GM18526 (cell line): Measurements from ENCODE around the gene HOOK1.

Experiments used
- POLR2A ChIP-seq: IDR thresholded peaks from 3 replicates; pipeline ENCODE4 v1.6.1; 2011; ENCODE audit not compliant: insufficient read length; ENCODE audit errors: extremely low read depth

Gene HOOK1

GRCh38 chr1:59804301-59804700, 10.4 kb upstream of the HOOK1 start:
- TF ChIP-seq POLR2A = no peak

- TF ChIP-seq POLR2A = no peak
These were observed 9.2 kb upstream of the HOOK1 start for GRCh38 chr1:59805554-59805953.

- peak; percentile 79 for TF ChIP-seq POLR2A
These were observed 409 bp upstream of the HOOK1 start for GRCh38 chr1:59814180-59814900.

- no peak for TF ChIP-seq POLR2A
These were observed 1.1 kb downstream of the HOOK1 start for GRCh38 chr1:59815892-59816291.

GRCh38 chr1:59816318-59816878, 1.6 kb downstream of the HOOK1 start:
- no peak for TF ChIP-seq POLR2A

- no peak for TF ChIP-seq POLR2A
These were observed 5.1 kb downstream of the HOOK1 start for GRCh38 chr1:59819566-59820438.

GRCh38 chr1:59827055-59827643, 12.4 kb downstream of the HOOK1 start:
- no peak for TF ChIP-seq POLR2A

- no peak for TF ChIP-seq POLR2A
These were observed 13.4 kb downstream of the HOOK1 start for GRCh38 chr1:59828160-59828559.

- no peak for TF ChIP-seq POLR2A
These were observed 16.8 kb downstream of the HOOK1 start for GRCh38 chr1:59831529-59831928.

- no peak for TF ChIP-seq POLR2A
These were observed 18.3 kb downstream of the HOOK1 start for GRCh38 chr1:59833022-59833421.

GRCh38 chr1:59833991-59834390, 19.2 kb downstream of the HOOK1 start:
- TF ChIP-seq POLR2A = no peak

GRCh38 chr1:59845091-59845490, 30.3 kb downstream of the HOOK1 start:
- TF ChIP-seq POLR2A = no peak

GRCh38 chr1:59846209-59846894, 31.6 kb downstream of the HOOK1 start:
- no peak for TF ChIP-seq POLR2A

- TF ChIP-seq POLR2A = no peak
These were observed 32.1 kb downstream of the HOOK1 start for GRCh38 chr1:59846895-59847282.

GRCh38 chr1:59852117-59852516, 37.4 kb downstream of the HOOK1 start:
- TF ChIP-seq POLR2A = no peak
